MG63 (cell line): ENCODE data around the gene GPR142. TPM values are rescaled to one million over a fixed set of nuclear protein-coding genes. Genes with fewer than 3 reads are reported as not detected.

Experiments
- total RNA-seq: library from RNA; depleted of rRNA; stranded (reverse); fragments of >200 nt; shearing (Covaris generic); gene quantifications from 2 replicates; pipeline ENCODE4 v1.2.3, GENCODE V29; 2014; ENCODE audit warnings: low replicate concordance; rRNA removed

GPR142 gene
- total RNA-seq, 1 experiment from 2014 or later, result not detected

Other genes with a start within 250 kb of the GPR142 start
- gene RPL38, start 163.8 kb upstream of the GPR142 start, total RNA-seq, result 1,119 and 3,764 TPM in 2 replicates
- 1.8 and 1.9 TPM in 2 replicates for gene TTYH2, start 153.9 kb upstream of the GPR142 start, total RNA-seq
- gene DNAI2, start 93.3 kb upstream of the GPR142 start, total RNA-seq, result not detected in 2 replicates
- gene KIF19, start 41.3 kb upstream of the GPR142 start, total RNA-seq, result not detected in 2 replicates
- gene BTBD17, start 5.6 kb upstream of the GPR142 start, total RNA-seq, result not detected in 2 replicates
- gene GPRC5C, start 64.6 kb downstream of the GPR142 start, total RNA-seq, result 10.4 and 18.5 TPM in 2 replicates
- not detected in 2 replicates for gene CD300A, start 99.1 kb downstream of the GPR142 start, total RNA-seq
- not detected in 2 replicates for gene CD300LB, start 164.0 kb downstream of the GPR142 start, total RNA-seq
- gene CD300C, start 178.6 kb downstream of the GPR142 start, total RNA-seq, result 0.52 TPM in 1 of 2 replicates, not detected in the other
- gene CD300H, start 200.0 kb downstream of the GPR142 start, total RNA-seq, result not detected in 2 replicates
- gene CD300LD, start 224.8 kb downstream of the GPR142 start, total RNA-seq, result not detected in 2 replicates